OCI-LY7 (cell line): ENCODE data around the gene DHX57. TPM values are rescaled to one million over a fixed set of nuclear protein-coding genes. Genes with fewer than 3 reads are reported as not detected.

Experiments used
- BruUV-seq: library from RNA; stranded (reverse); fragments of 400-500 nt; replicated peaks from 2 replicates; lab custom pipeline; 2021; lab: Mats Ljungman, UMichigan
- CTCF ChIA-PET: fragments of 300-600 bp; sonication (Branson Sonifier 250); formaldehyde crosslinking; loops from one replicate; lab custom pipeline; 2022; ENCODE audit warnings: antibody characterized with exemption; ENCODE audit not compliant: unreplicated experiment; lab: Charles Lee
- POLR2A ChIA-PET: fragments of 300-600 bp; sonication (Branson Sonifier 250); formaldehyde crosslinking; loops from one replicate; lab custom pipeline; 2022; ENCODE audit warnings: antibody characterized with exemption; lab: Charles Lee
- DNase-seq: peaks from one replicate; pipeline ENCODE4 v3.0.0-alpha.2; 2015; ENCODE audit warnings: low spot score
- H2AFZ ChIP-seq: fragments of 200-600 bp; sonication (generic), shearing (Covaris generic); 2 replicates; pipeline ENCODE4 v1.6.1; 2014; ENCODE audit warnings: mild to moderate bottlenecking, antibody characterized with exemption, low read length, moderate library complexity
- H3K27ac ChIP-seq: fragments of 200-600 bp; sonication (generic); 2 replicates; pipeline ENCODE4 v1.5.1; 2014; ENCODE audit warnings: mixed run types, low read depth, mild to moderate bottlenecking, moderate library complexity, low read length, inconsistent platforms; ENCODE audit not compliant: poor library complexity, severe bottlenecking
- H3K36me3 ChIP-seq: fragments of 200-600 bp; sonication (generic); 2 replicates; pipeline ENCODE4 v1.6.1; 2014; ENCODE audit warnings: mild to moderate bottlenecking, antibody characterized with exemption, low read length, moderate library complexity, mixed read lengths; ENCODE audit not compliant: insufficient read depth
- H3K4me1 ChIP-seq: fragments of 200-600 bp; sonication (generic); 2 replicates; pipeline ENCODE4 v1.5.1; 2014; ENCODE audit warnings: mild to moderate bottlenecking, low read length; ENCODE audit not compliant: insufficient read depth, poor library complexity, severe bottlenecking
- H3K4me2 ChIP-seq: fragments of 200-600 bp; sonication (generic); 2 replicates; pipeline ENCODE4 v1.6.1; 2014; ENCODE audit warnings: mild to moderate bottlenecking, low read length
- H3K4me3 ChIP-seq: fragments of 200-600 bp; sonication (generic); 2 replicates; pipeline ENCODE4 v1.5.1; 2014; ENCODE audit warnings: mild to moderate bottlenecking, low read depth, low read length; ENCODE audit not compliant: poor library complexity, severe bottlenecking
- H3K79me2 ChIP-seq: fragments of 200-600 bp; sonication (generic); 2 replicates; pipeline ENCODE4 v1.6.1; 2016; ENCODE audit warnings: low read depth, mild to moderate bottlenecking, low read length, moderate library complexity, mixed read lengths; ENCODE audit not compliant: insufficient read depth
- H3K9me2 ChIP-seq: fragments of 200-600 bp; sonication (generic); 2 replicates; pipeline ENCODE4 v1.6.1; 2016; ENCODE audit warnings: mild to moderate bottlenecking, low read length, mixed read lengths; ENCODE audit not compliant: insufficient read depth
- H3K9me3 ChIP-seq: fragments of 200-600 bp; sonication (generic); 2 replicates; pipeline ENCODE4 v1.6.1; 2014; ENCODE audit warnings: mild to moderate bottlenecking, mixed run types, low read length, mixed read lengths
- H4K20me1 ChIP-seq: fragments of 200-600 bp; sonication (generic); 2 replicates; pipeline ENCODE4 v1.6.1; 2014; ENCODE audit warnings: mild to moderate bottlenecking, antibody characterized with exemption, low read length, moderate library complexity, mixed read lengths; ENCODE audit not compliant: insufficient read depth
- CTCF ChIP-seq: fragments of 200-600 bp; sonication (generic); conservative IDR thresholded peaks from 2 replicates; pipeline ENCODE4 v1.5.1; 2014; ENCODE audit warnings: mild to moderate bottlenecking, antibody characterized with exemption, low read length, moderate library complexity, mixed read lengths
- EZH2phosphoT487 ChIP-seq: fragments of 200-600 bp; sonication (generic); IDR thresholded peaks from 2 replicates; pipeline ENCODE4 v1.6.1; 2018; ENCODE audit warnings: low read depth, borderline replicate concordance, mild to moderate bottlenecking, mixed run types, antibody characterized with exemption, low read length, moderate library complexity, mixed read lengths
- intact Hi-C: fragments of 100-400 bp; cut with micrococcal nuclease; formaldehyde crosslinking; loops from one replicate; pipeline ENCODE4 v1.10.0; 2022; ENCODE audit not compliant: unreplicated experiment
- total RNA-seq, 2 experiments: library from RNA; depleted of rRNA in 1 of 2; stranded (reverse); fragments of >200 nt in 1 of 2; shearing (Covaris generic) in 1 of 2; gene quantifications; 2 replicates each; pipeline ENCODE4 v1.2.3, GENCODE V29; 2014 to 2022

Gene DHX57
- total RNA-seq, 2 experiments from 2014 or later, result 14.6 to 17.7 TPM

DNA sequence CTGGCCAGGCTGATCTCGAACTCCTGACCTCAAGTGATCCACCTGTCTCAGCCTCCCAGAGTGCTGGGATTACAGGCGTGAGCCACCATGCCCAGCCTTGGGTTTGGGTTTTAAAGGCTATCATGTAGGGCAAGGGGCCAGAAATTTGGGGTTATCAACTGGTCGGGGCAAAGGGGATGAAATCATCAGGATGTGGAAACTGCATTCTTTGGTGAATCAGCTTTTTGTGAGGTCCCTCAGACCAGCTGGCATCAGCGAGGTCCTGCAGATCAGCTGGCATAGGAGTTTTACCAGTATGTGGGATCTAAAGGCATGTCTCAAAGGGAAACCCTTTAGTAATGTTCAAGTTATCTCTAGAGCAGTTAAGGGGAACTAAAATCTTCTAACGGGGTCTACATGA lies 104.1 kb downstream of the DHX57 start:
- Histone ChIP-seq H3K9me2 (no peaks in the 10 kb centered on the region), H2AFZ (no peak overlapping the region), H3K9me3 (no peaks in the 10 kb centered on the region), H3K4me1 (no peaks in the 10 kb centered on the region), H3K79me2 (no peaks in the 10 kb centered on the region), H4K20me1 (no peaks in the 10 kb centered on the region), H3K36me3 (no peaks in the 10 kb centered on the region), H3K27ac (no peak overlapping the region), H3K4me3 (no peak overlapping the region), H3K4me2 (no peak overlapping the region)
- BruUV-seq, result no TSS peak
- POLR2A ChIA-PET, result interaction anchor here (0.6 to 0.8 kb wide), 5 partner anchors 10 to 248 kb away, joined by 3 to 5 read pairs (median 3); partner anchors contain the start of gene SRSF7
- intact Hi-C loops, result no loop called here
- no peak for DNase-seq
- TF ChIP-seq EZH2phosphoT487, result no peak
- no peak for TF ChIP-seq CTCF
- CTCF ChIA-PET, result no interaction called here

GRCh38 chr2:38765551-38765950 lies 110.2 kb downstream of the DHX57 start:
- Histone ChIP-seq H3K4me3 (no peak overlapping the region), H3K4me2 (no peak overlapping the region), H3K4me1 (no peaks in the 10 kb centered on the region), H3K36me3 (no peaks in the 10 kb centered on the region), H4K20me1 (no peaks in the 10 kb centered on the region), H3K27ac (no peak overlapping the region), H3K79me2 (no peaks in the 10 kb centered on the region), H2AFZ (no peak overlapping the region), H3K9me2 (no peaks in the 10 kb centered on the region), H3K9me3 (no peaks in the 10 kb centered on the region)
- ChIA-PET POLR2A (no interaction called here), CTCF (no interaction called here)
- DNase-seq, result no peak
- intact Hi-C loops, result no loop called here
- no TSS peak for BruUV-seq
- TF ChIP-seq CTCF, result no peak
- TF ChIP-seq EZH2phosphoT487, result no peak

DNA sequence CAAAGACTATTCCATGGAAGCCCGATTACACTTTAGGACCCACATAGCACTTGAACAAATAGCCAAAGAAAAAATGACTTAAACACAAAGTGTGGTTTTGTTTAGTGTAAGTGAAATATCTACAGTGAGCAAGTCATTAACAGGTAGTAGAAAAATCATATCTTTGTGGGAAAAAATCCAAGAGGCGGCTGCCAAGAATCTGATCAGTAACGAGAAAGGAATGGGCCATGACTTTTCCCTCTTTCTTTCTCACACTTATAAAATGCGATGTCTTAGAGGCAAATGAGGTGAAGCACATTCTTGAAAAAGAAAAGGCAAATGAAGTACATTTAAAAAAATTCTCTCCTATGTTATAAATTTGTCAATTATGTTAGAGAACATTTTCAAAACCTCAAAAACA lies 110.6 kb downstream of the DHX57 start:
- ChIA-PET CTCF (no interaction called here), POLR2A (interaction anchor here (3.2 kb wide), 1 partner anchor 14 kb away, joined by 16 read pairs; the partner anchor contains the start of gene SRSF7)
- no peaks in the 10 kb centered on the region for H3K9me2 ChIP-seq
- H3K27ac ChIP-seq, result no peak overlapping the region
- no peaks in the 10 kb centered on the region for H3K79me2 ChIP-seq
- no peaks in the 10 kb centered on the region for H3K36me3 ChIP-seq
- H3K4me1 ChIP-seq, result no peaks in the 10 kb centered on the region
- no peak overlapping the region for H3K4me3 ChIP-seq
- no TSS peak for BruUV-seq
- DNase-seq, result no peak
- no peak overlapping the region for H2AFZ ChIP-seq
- intact Hi-C loops, result no loop called here
- no peak overlapping the region for H3K4me2 ChIP-seq
- TF ChIP-seq EZH2phosphoT487 (no peak), CTCF (no peak)
- no peaks in the 10 kb centered on the region for H4K20me1 ChIP-seq
- no peaks in the 10 kb centered on the region for H3K9me3 ChIP-seq
